Daoy (cell line): ENCODE data around the gene DCLK1. TPM values are rescaled to one million over a fixed set of nuclear protein-coding genes. Genes with fewer than 3 reads are reported as not detected.
"Not testable (repeated sequence)": the region's sequence is repeated elsewhere in the genome, so short reads cannot be mapped to it uniquely, and the experiment has no call there.

Experiments
- DNase-seq: peaks from one replicate; pipeline ENCODE4 v3.0.0-alpha.2; 2015; ENCODE audit warnings: low read depth
- total RNA-seq: library from RNA; depleted of rRNA; stranded (reverse); fragments of >200 nt; shearing (Covaris generic); gene quantifications from 2 replicates; pipeline ENCODE4 v1.2.3, GENCODE V29; 2014

The DCLK1 gene
- total RNA-seq, 1 experiment from 2014 or later, result 7.0 TPM

- DNase-seq, result no peak
These were observed 146.3 kb downstream of the DCLK1 start for GRCh38 chr13:35984776-35985453.

GRCh38 chr13:35984287-35984686 lies 146.9 kb downstream of the DCLK1 start:
- DNase-seq, result no peak

GRCh38 chr13:35983703-35984102 lies 147.5 kb downstream of the DCLK1 start:
- not testable (repeated sequence) for DNase-seq

GRCh38 chr13:35983206-35983605 lies 148.0 kb downstream of the DCLK1 start:
- no peak for DNase-seq

GRCh38 chr13:35979361-35979951 lies 151.7 kb downstream of the DCLK1 start:
- DNase-seq, result peak; percentile 76

- peak; percentile 42 for DNase-seq
These were observed 152.4 kb downstream of the DCLK1 start for GRCh38 chr13:35978607-35979316.

GRCh38 chr13:35977060-35977459 lies 154.1 kb downstream of the DCLK1 start:
- no peak for DNase-seq

GRCh38 chr13:35976126-35976525 lies 155.1 kb downstream of the DCLK1 start:
- no peak for DNase-seq

GRCh38 chr13:35966951-35967350 lies 164.2 kb downstream of the DCLK1 start:
- not testable (repeated sequence) for DNase-seq

GRCh38 chr13:35966024-35966423 lies 165.2 kb downstream of the DCLK1 start:
- no peak for DNase-seq

GRCh38 chr13:35965226-35965927 lies 165.8 kb downstream of the DCLK1 start:
- DNase-seq, result no peak

GRCh38 chr13:35964863-35965180 lies 166.4 kb downstream of the DCLK1 start:
- no peak for DNase-seq

GRCh38 chr13:35964011-35964862 lies 166.9 kb downstream of the DCLK1 start:
- DNase-seq, result no peak

- no peak for DNase-seq
These were observed 169.5 kb downstream of the DCLK1 start for GRCh38 chr13:35961461-35962220.

- no peak for DNase-seq
These were observed 170.2 kb downstream of the DCLK1 start for GRCh38 chr13:35961002-35961401.

- DNase-seq, result no peak
These were observed 173.2 kb downstream of the DCLK1 start for GRCh38 chr13:35957996-35958395.

GRCh38 chr13:35957241-35957731 lies 173.9 kb downstream of the DCLK1 start:
- DNase-seq, result no peak

GRCh38 chr13:35956074-35956473 lies 175.1 kb downstream of the DCLK1 start:
- DNase-seq, result no peak

GRCh38 chr13:35954207-35954560 lies 177.0 kb downstream of the DCLK1 start:
- no peak for DNase-seq

- DNase-seq, result peak; percentile 64
These were observed 177.5 kb downstream of the DCLK1 start for GRCh38 chr13:35953537-35954206.
